HG03039 (cell line): ENCODE results near the gene RELA.
"Not testable (repeated sequence)": the region's sequence is repeated elsewhere in the genome, so short reads cannot be mapped to it uniquely, and the experiment has no call there.

Experiments
- ATAC-seq: cut with Tn5 transposase; IDR thresholded peaks from one replicate; pipeline ENCODE4 v1.9.1; 2021; ENCODE audit warnings: mild to moderate bottlenecking, moderate library complexity; ENCODE audit not compliant: unreplicated experiment

RELA gene

DNA sequence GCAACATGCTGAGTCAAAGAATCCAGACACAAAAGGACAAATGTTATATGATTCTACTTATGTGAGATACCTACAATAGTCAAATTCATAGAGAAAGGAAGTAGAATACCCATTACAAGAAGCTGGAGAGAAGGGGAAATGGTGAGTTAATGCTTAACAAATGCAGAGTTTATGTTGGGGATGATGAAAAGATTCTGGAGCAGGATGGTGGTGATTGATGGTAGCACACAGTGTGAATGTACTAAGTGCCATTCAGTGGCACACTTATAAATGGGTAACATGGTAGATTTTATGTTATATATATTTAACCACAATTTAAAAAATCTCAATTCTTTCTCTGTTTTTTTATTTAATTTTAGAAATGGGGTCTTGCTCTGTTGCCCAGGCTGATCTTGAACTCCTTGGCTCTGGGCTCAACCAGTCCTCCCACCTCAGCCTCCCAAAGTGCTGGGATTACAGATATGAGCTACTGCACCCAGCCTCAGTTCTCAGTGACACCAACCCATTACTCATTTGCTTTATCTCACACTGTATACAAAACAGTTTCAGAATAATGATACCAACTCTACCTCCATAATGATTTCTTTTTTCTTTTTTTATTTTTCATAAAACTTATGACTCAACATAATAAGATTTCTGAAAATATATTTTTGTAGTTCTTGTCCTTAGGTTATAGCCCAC, 9.6 kb upstream of the RELA start:
- ATAC-seq: no peak

DNA sequence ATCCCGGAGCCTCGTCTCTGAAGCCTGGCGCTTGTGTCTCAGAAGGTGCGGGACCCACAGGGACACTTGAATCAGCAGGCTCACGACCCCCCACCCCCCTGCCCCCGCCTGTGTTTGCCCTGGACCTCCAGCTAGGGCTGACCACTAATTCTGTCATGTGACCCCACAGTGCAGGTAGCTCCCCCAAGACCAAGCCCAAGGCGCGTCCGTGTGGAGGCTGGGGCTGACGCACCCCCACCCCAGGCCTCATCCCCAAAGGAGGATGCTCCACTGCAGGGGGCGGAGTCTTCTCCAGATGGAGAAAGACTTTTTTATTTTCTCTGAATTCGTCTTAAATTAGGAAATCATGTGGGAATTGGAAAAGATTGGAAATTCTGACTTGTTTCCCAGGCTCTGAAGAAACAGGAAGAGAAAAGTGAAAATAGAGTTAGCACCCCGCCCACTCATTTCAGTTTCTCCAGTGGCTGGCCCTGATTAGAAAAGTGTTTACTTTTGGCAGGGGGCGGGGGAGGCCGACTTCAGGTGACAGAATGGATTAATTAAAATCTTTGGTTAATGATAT, 1.0 kb upstream of the RELA start:
- no peak for ATAC-seq

DNA sequence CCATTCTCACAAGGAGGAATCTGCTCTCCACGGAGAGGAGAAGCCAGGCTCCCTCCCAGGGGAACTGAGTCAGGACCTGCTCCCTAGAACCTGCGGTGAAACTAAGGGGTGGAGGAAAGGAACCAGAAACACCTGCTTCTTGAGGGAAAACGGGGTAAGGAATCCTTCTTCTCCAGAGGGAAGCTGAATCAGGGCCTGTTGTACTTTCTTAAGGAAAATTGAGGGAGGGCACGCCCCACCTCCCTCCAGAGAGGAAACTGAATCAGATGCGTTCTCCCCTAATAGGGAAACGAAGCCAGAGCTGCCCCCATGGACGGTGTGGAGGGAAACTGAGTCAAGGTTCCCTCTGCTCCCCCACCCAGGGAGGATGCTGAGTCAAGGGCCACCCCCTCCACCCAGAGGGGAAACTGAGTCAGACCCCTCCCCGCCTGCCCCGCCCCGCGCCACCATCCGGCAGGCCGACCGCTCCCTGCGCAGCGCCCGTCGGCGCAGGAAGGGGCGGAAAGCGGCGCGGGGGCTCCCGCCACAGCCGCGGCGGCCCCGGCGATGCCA, 393 bp downstream of the RELA start:
- no peak for ATAC-seq

DNA sequence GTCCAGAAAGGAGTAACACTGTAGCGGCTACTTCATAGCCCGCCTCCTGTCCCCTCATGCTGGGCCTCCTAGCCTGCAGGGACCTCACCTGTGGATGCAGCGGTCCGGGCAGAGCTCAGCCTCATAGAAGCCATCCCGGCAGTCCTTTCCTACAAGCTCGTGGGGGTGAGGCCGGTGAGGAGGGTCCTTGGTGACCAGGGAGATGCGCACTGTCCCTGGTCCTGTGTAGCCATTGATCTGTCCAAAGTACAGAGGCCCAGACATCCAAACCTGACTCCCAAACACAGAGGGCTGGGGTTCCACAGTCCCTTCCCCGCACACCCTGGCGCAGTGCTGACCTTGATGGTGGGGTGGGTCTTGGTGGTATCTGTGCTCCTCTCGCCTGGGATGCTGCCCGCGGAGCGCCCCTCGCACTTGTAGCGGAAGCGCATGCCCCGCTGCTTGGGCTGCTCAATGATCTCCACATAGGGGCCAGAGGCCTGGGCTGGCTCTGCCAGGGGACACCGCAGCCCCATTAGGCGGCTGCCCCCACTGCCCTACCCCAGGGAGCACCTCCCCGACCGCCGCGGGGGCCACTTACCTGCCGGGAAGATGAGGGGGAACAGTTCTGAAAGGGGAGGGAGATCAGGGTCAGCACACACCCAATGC, 993 bp downstream of the RELA start:
- no peak for ATAC-seq

DNA sequence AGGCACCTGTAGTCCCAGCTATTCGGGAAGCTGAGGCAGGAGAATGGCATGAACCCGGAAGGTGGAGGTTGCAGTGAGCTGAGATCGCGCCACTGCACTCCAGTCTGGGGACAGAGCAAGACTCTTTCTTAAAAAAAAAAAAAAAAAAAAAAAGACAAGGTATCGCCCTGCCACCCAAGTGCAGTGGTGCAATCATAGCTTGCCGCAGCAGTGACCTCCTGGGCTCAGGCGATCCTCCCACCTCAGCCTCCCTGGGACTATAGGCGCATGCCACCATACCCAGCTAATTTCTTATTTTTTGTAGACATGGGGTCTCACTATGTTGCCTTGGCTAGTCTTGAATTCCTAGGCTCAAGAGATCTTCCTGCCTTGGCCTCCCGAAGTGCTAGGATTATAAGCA, 1.8 kb downstream of the RELA start:
- not testable (repeated sequence) for ATAC-seq

DNA sequence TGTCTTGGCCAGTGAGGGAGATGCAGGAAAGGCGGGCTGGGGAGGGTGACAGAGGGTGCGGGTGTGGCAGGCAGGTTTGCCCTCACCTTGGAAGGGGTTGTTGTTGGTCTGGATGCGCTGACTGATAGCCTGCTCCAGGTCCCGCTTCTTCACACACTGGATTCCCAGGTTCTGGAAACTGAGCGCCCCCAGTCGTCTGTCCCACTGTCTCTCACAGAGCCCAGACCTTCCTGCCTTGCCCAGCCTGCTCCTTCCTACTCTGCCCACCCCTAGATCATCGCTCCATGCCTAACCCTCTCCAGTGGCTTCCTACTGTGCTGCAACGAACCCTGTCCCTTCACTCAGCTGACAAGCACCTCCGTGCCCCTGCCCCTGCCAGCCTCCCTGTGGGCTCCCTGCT, 2.7 kb downstream of the RELA start:
- no peak for ATAC-seq

DNA sequence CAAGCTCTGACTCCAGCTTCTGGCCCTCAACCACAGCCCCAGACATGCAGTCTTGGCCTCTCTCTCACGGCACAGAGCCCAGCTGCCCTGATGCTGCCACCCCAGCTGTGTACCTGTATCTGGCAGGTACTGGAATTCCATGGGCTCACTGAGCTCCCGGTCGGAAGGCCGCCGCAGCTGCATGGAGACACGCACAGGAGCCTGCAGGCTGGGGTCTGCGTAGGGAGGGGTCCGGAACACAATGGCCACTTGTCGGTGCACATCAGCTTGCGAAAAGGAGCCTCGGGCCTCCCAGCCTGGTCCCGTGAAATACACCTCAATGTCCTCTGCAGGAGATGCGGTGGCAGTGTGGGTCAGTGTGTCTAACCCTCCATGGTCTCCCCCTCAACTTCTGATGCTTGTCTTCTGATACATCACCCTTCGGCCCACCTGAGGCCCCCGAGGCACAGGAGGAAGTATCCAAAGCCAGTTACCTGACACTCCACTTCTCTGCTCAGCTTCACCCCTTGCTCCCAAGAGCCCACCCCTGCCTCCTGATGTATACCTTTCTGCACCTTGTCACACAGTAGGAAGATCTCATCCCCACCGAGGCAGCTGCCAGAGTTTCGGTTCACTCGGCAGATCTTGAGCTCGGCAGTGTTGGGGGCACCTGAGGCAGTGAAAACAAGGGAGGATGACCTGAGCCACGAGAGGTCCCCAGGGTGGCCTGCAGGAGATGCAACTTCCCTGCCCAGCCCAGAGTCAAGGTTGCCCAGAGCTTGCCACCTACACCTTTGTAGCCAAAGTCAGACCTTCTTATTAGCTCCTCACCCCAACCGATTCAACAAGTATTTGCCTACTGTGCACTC, 4.3 kb downstream of the RELA start:
- ATAC-seq: no peak

DNA sequence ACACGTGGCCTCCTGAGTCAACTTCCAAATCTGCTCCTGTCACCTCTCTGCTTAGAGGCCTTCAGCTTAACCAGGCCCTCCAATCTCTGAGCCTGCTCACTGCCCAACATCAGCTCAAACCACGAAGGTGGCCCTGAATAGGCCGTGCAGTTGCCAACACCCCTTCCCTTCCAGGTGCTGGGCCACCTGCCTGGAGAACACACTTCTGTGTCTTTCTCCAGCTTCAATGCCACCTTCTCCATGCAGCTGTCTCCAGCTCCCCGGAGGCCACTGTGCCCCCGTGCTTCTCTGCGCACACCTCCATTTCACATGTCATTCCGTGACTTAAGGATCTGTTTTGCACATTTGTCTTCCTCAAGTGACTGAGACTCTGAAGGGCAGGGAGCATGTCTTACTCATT, 5.3 kb downstream of the RELA start:
- no peak for ATAC-seq

DNA sequence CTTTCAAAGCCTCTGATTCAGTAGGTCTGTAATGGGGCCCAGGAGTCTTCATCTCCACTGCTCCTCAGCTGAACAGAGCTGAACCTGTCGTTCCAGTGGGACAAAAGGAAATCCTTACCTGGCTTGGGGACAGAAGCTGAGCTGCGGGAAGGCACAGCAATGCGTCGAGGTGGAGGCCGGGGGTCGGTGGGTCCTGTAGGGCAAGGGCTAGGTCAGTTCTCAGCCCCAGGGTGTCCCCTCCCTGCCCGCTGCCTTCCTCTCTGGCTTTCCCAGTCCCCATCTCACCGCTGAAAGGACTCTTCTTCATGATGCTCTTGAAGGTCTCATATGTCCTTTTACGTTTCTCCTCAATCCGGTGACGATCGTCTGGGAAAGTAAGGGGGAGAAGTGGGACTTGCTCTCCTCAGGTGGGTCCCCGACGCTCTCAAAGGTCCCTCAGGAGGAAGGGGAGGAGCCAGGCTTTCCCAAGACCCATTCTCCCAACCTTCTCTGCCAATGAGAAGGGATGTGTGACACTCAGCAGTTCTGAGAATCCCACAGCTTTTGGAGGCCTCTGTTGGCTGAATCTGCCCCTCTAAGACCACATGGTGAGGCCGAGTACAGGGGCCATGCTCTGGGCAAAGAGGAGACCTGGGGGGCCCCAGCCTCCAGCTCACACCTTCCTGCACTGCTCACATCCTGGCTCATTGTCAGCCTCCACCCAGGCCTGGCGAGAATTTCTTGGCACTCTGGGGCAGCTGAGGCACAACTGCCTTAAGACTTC, 7.0 kb downstream of the RELA start:
- ATAC-seq: no peak

DNA sequence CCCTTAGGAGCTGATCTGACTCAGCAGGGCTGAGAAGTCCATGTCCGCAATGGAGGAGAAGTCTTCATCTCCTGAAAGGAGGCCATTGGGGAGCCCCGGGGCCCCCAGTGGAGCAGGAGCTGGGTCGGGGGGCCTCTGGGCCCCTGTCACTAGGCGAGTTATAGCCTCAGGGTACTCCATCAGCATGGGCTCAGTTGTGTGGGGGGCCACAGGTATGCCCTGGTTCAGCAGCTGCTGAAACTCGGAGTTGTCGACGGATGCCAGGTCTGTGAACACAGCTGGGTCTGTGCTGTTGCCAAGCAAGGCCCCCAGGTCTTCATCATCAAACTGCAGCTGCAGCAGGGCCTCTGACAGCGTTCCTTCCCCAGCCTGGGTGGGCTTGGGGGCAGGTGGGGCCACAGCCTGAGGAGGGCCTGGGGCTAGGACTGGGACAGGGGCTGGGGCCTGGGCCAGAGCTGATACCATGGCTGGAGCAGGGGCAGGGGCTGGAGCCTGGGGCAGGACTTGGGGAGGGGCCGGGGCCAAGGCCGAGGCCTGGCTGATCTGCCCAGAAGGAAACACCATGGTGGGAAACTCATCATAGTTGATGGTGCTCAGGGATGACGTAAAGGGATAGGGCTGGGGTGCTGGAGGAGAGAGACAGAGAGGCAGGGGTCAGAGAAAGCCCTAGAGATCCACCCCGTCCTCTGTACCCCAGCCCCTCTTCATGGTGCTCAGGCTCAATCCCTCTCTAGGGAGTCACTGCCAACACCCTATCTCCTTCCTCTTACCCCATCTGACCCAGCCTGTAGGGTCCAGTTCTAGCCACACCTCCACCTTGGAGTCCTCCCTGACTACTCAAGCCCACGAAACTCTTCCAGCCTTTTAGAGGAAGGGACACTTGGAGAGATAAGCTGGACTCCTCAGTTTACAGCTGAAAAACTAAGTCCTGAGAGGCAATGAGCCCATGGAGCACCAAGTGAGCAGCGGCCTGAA, 8.1 kb downstream of the RELA start:
- ATAC-seq: no peak

DNA sequence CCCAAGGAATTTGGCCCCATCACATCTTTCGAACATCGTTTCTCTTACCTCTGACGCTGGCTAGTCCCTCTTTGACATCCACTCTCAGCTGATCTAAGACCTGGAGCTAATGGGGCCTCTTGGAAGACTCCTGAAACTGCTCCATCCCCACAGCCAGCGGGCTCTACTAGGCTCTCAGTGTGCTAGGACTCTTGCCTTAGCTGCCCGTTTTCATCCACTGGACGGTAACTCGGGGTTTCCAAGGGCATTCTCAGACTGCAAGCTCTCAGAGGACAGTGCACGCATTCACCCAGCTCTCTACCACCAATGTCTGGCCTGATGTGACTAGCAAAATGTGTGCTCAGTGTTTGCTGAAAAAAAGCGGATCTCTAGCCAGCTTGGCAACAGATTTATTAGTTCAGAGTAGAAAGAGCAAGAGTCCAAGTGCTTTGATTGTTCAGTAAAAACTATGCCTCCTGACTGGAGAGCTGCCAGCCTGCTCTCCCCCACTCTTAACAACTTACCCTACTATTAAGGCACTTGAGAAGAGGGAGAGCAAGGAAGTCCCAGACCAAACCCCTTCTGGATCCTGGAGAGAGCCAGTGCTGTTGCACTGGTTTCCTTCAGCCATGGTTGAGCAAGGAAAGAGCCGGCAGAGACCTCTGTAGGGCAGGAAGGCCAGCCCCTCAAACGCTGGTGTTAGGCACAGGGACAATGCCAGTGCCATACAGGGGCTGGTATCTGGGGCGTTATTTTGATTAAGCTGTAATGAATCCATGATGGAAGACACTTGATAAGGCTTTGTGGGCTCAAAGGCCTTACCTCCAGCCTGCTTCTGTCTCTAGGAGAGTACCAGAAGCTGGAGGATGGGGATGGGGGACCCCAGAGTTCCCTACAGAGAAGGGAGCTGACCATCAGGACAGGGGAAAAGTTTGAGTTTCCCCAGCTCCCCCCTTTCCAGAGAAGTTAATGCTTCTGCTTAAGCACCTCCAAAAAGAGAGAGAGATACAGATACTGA, 9.2 kb downstream of the RELA start:
- no peak for ATAC-seq

DNA sequence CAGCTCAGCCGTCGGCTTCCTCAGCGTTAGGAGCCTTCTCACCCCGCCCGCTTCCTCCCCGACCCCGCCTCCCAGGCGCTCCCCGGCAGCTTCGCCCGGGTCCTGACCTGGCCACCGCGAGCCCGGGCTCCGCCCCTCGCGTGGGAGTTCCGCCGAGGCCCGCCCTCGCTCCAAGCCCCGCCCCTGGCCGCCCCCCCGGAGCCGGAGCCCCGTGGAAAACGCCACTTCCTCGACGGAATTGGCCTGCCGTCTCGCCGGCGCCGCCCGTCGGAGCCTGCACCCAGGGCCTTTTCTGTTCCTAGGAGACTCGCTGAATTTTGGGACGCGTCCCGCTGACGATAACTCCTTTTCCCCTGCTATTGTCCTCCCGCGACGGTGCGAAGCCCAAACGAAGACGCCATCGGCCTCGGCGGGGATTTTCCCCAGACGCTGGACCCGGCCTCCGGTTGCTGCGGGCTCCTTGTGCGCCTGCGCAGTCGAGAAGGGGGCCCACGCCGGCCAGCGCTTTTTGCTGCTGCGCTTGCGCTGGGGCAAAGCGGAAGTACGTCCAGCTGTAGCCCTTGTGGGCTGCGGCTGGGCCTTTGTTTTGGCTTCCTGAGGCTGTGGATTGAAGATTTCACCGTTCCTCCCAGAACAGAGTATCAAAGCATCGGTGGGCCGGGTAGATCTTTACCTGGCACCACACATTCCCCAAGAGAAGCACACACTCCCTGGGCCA, 10.0 kb downstream of the RELA start:
- peak; percentile 67 for ATAC-seq

DNA sequence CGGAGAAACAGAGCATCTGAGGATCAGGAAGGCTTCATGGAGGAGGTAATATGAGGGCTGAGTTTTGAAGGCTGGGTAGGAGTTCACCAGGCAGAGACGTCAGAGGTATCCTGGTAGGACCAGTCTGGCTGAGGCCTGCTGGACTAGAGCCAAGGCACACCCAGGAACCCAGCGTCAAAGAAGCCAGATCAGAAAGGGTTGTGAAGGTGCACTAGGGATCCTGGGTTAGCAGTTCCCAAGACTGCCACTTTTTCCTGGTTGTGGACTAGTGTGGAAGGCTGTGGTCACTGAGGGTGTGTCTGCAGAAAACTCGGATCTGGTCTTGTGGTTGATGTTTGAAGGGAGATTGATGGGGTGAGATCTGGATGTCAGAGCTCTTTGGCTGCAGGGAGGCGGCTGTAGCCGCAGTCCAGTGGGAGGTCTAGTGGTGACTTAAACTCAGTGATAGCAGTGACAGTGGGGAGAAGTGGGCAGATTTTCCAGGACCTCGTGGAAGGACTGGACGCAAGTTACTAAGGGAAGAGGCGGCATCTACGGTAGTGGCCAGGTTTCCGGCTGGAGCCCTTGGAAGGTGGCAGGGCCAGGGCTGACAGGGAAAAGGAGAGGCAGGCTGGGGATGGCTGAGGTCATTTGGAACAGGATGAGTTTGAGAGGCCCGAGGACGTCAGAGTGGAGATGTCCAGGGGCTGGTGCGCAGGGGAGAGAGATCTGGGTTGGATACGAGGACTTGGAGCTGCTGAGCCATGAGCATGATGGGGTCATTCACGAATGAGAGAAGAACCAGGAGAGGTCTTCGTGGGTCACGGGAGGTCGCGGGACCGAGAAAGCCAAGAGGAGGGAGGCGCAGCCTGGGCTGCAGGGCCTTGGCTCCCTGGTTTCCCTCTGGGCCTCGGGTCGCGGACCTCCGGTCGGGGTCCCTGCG, 10.9 kb downstream of the RELA start:
- no peak for ATAC-seq

DNA sequence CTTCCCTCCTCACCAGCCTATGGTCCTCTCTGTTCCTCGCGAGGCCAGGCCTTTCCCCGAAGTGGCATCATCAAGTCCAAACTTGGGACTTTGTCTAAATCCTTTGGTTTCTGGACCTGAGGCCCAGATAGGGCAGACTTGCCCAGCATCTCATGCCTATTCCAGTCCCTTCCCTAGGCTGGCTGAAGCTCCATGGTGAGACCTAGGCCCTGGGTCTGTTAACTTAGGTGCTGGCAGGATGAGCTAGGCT, 11.5 kb downstream of the RELA start:
- no peak for ATAC-seq

DNA sequence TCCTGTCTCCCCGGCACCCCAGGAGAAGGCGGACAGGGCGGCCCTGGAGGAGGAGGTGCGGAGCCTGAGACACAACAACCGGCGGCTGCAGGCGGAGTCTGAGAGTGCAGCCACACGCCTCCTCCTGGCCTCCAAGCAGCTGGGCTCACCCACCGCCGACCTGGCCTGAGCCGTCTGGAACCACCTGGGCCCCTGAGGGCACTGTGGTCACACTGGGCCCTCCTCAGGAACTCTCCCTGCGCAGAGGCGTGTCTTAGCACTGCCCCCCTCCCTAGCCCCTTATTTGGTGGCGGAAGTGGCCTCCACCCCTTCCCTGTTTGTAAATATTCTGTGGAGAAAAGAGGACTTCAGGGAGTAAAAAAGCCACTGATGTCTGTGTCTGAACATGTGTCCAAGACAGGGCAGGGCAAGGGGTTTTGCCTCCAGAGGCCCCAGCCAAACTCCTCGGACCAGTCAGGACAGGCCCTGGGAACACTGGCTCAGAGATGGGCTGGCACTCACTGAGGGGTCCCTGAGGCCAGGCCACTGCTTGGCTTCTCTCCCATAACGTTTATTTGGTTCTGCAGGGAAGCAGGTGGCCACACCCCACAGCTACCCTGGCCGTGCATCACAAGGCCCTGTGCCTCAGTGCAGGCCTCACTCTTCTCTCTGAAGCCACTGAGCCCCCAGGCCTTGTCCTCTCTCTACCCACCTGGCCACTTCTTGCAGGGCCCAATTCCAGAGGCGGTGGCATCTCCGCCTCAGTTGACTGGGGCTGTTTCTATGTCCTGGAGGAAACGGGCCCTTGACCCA, 12.0 kb downstream of the RELA start:
- no peak for ATAC-seq
